HG03097 (cell line): ENCODE measurements around the gene CWC27.
"Not testable (repeated sequence)": the region's sequence is repeated elsewhere in the genome, so short reads cannot be mapped to it uniquely, and the experiment has no call there.

ENCODE experiments used
- ATAC-seq: cut with Tn5 transposase; IDR thresholded peaks from one replicate; pipeline ENCODE4 v1.9.1; 2021; ENCODE audit not compliant: unreplicated experiment, low FRiP score

The CWC27 gene

GRCh38 chr5:64786372-64786771 lies 17.6 kb downstream of the CWC27 start:
- ATAC-seq, result no peak

GRCh38 chr5:64788156-64788555 lies 19.4 kb downstream of the CWC27 start:
- no peak for ATAC-seq

GRCh38 chr5:64789457-64789856 lies 20.7 kb downstream of the CWC27 start:
- ATAC-seq, result no peak

- ATAC-seq, result no peak
These were observed 21.5 kb downstream of the CWC27 start for GRCh38 chr5:64790210-64790609.

GRCh38 chr5:64792469-64792868 lies 23.7 kb downstream of the CWC27 start:
- no peak for ATAC-seq

GRCh38 chr5:64794053-64794770 lies 25.5 kb downstream of the CWC27 start:
- ATAC-seq, result no peak

GRCh38 chr5:64796301-64796700 lies 27.6 kb downstream of the CWC27 start:
- no peak for ATAC-seq

GRCh38 chr5:64800926-64801325 lies 32.2 kb downstream of the CWC27 start:
- ATAC-seq, result no peak

GRCh38 chr5:64806537-64806936 lies 37.8 kb downstream of the CWC27 start:
- ATAC-seq, result no peak

- no peak for ATAC-seq
These were observed 38.8 kb downstream of the CWC27 start for GRCh38 chr5:64807520-64807919.

- ATAC-seq, result no peak
These were observed 42.4 kb downstream of the CWC27 start for GRCh38 chr5:64811050-64811640.

- ATAC-seq, result peak; percentile 89
These were observed 45.3 kb downstream of the CWC27 start for GRCh38 chr5:64814073-64814472.

- ATAC-seq, result no peak
These were observed 49.5 kb downstream of the CWC27 start for GRCh38 chr5:64818245-64818644.

GRCh38 chr5:64819345-64819744 lies 50.6 kb downstream of the CWC27 start:
- ATAC-seq, result not testable (repeated sequence)

- no peak for ATAC-seq
These were observed 53.6 kb downstream of the CWC27 start for GRCh38 chr5:64822320-64822719.

- no peak for ATAC-seq
These were observed 57.8 kb downstream of the CWC27 start for GRCh38 chr5:64826541-64826940.

- no peak for ATAC-seq
These were observed 59.0 kb downstream of the CWC27 start for GRCh38 chr5:64827703-64828102.

GRCh38 chr5:64830650-64831049 lies 61.9 kb downstream of the CWC27 start:
- ATAC-seq, result not testable (repeated sequence)

- ATAC-seq, result no peak
These were observed 63.3 kb downstream of the CWC27 start for GRCh38 chr5:64831996-64832395.

- ATAC-seq, result no peak
These were observed 65.3 kb downstream of the CWC27 start for GRCh38 chr5:64834037-64834436.

GRCh38 chr5:64834611-64835010 lies 65.9 kb downstream of the CWC27 start:
- ATAC-seq, result no peak

- ATAC-seq, result no peak
These were observed 66.5 kb downstream of the CWC27 start for GRCh38 chr5:64835266-64835665.
